K562 (cell line): ENCODE results near the gene FBLN2. TPM values are rescaled to one million over a fixed set of nuclear protein-coding genes. Genes with fewer than 3 reads are reported as not detected.
A peak's percentile ranks its signal among the peaks of the same experiment; 100 is the strongest.

Experiments used
- ATAC-seq: fragments of 200-7000 bp; cut with Tn5 transposase; 3 replicates; pipeline ENCODE4 v1.9.1; 2020; ENCODE audit warnings: moderate library complexity
- BruUV-seq: library from RNA; stranded (reverse); fragments of 400-500 nt; replicated peaks from 2 replicates; lab custom pipeline; 2021; lab: Mats Ljungman, UMichigan
- CTCF ChIA-PET: fragments of 300-600 bp; formaldehyde crosslinking; extraction: SDS; loops from one replicate; lab custom pipeline; 2021; ENCODE audit warnings: low intra/inter-chr PET ratio; lab: Yijun Ruan, JAX
- POLR2A ChIA-PET: fragments of 300-600, 350-650 bp; sonication (Branson Sonifier 250); formaldehyde crosslinking; extraction: SDS; loops from one replicate; lab custom pipeline; 2021; ENCODE audit warnings: antibody characterized with exemption, inconsistent platforms; lab: Yijun Ruan, JAX
- DNase-seq, 4 experiments: peaks; one replicate each; pipeline versions ENCODE4 v3.0.0 to v3.0.0-alpha.2; 2011 to 2018; ENCODE audit warnings: low spot score in 3 of 4, mixed read lengths in 3 of 4; ENCODE audit errors: extremely low read depth in 1 of 4
- FAIRE-seq: peaks from 2 replicates; lab custom pipeline; 2011; peaks lifted over from hg19 to GRCh38; lab: Jason Lieb, UNC
- H2AFZ ChIP-seq: 2 replicates; pipeline ENCODE4 v1.6.0; 2011; ENCODE audit warnings: low read depth, low read length, control low read depth, inconsistent platforms
- H3K27ac ChIP-seq: fragments of 200-600 bp; 3 replicates; pipeline ENCODE4 v1.8.0; 2011; ENCODE audit warnings: low read depth, mild to moderate bottlenecking, control low read depth, inconsistent platforms, low read length, moderate library complexity, mixed read lengths; ENCODE audit errors: extremely low read depth
- H3K27me3 ChIP-seq, 2 experiments: fragments of 300-600 bp in 1 of 2; 2 replicates in 1 of 2; 3 replicates in 1 of 2; pipeline versions ENCODE4 v1.6.0 to v1.8.0; 2011; ENCODE audit warnings: inconsistent platforms in 2 of 2, low read length in 2 of 2, mild to moderate bottlenecking in 1 of 2, mixed read lengths in 1 of 2, moderate library complexity in 1 of 2; ENCODE audit not compliant: control insufficient read depth in 2 of 2, insufficient read depth in 2 of 2
- H3K36me3 ChIP-seq: fragments of 300-600 bp; 3 replicates; pipeline ENCODE4 v1.8.0; 2011; ENCODE audit warnings: mild to moderate bottlenecking, low read length, inconsistent platforms; ENCODE audit not compliant: control insufficient read depth, insufficient read depth
- H3K4me1 ChIP-seq, 2 experiments: fragments of 200-600 bp in 1 of 2; replicated peaks in 1 of 2; 2 replicates in 1 of 2; 3 replicates in 1 of 2; pipeline versions ENCODE4 v1.5.1 to v1.8.0; 2011; ENCODE audit warnings: inconsistent platforms in 2 of 2, low read length in 2 of 2, mild to moderate bottlenecking in 1 of 2, mixed read lengths in 1 of 2, moderate library complexity in 1 of 2; ENCODE audit not compliant: control insufficient read depth in 2 of 2, insufficient read depth in 2 of 2
- H3K4me2 ChIP-seq: 2 replicates; pipeline ENCODE4 v1.6.1; 2011; ENCODE audit warnings: low read length, control low read depth, inconsistent platforms, mixed read lengths; ENCODE audit not compliant: insufficient read depth
- H3K4me3 ChIP-seq: fragments of 200-600 bp; sonication (generic), shearing (Covaris generic); 2 replicates; pipeline ENCODE4 v1.5.1; 2016; ENCODE audit warnings: control low read depth, inconsistent platforms
- H3K79me2 ChIP-seq: fragments of 200-600 bp; 3 replicates; pipeline ENCODE4 v1.8.0; 2011; ENCODE audit warnings: low read length, inconsistent platforms; ENCODE audit not compliant: control insufficient read depth, insufficient read depth
- H3K9ac ChIP-seq, 2 experiments: 2 replicates each; pipeline versions ENCODE4 v1.6.0 to v1.6.1; 2011; ENCODE audit warnings: low read depth in 2 of 2, low read length in 2 of 2, control low read depth in 1 of 2, inconsistent platforms in 1 of 2, mild to moderate bottlenecking in 1 of 2, mixed read lengths in 1 of 2; ENCODE audit not compliant: insufficient read depth in 1 of 2
- H3K9me1 ChIP-seq: one replicate; pipeline ENCODE4 v1.6.0; 2011; ENCODE audit warnings: inconsistent platforms, mild to moderate bottlenecking, low read length, moderate library complexity; ENCODE audit not compliant: control insufficient read depth, insufficient read depth
- H3K9me3 ChIP-seq: replicated peaks from 2 replicates; pipeline ENCODE4 v1.5.1; 2011; ENCODE audit warnings: low read depth, low read length, inconsistent platforms; ENCODE audit not compliant: control insufficient read depth, insufficient read depth
- H4K20me1 ChIP-seq: replicated peaks from 2 replicates; pipeline ENCODE4 v1.6.1; 2011; ENCODE audit warnings: low read length, inconsistent platforms, mixed read lengths; ENCODE audit not compliant: control insufficient read depth, insufficient read depth
- EHMT2 ChIP-seq: fragments of 450-650 bp; IDR thresholded peaks from 2 replicates; pipeline ENCODE4 v1.6.1; 2018; ENCODE audit warnings: antibody characterized with exemption
- HSF4 ChIP-seq: fragments of 250-450 bp; sonication (Bioruptor Pico); IDR thresholded peaks from 2 replicates; pipeline ENCODE4 v2.1.2; 2022; ENCODE audit warnings: mild to moderate bottlenecking, moderate library complexity, borderline replicate concordance
- NFIX ChIP-seq: fragments of 250-450 bp; sonication (Bioruptor Pico); IDR thresholded peaks from 2 replicates; pipeline ENCODE4 v1.4.0; 2020; ENCODE audit warnings: low read depth, mild to moderate bottlenecking, moderate library complexity
- RBBP5 ChIP-seq: fragments of 200-600 bp; sonication (generic); IDR thresholded peaks from 2 replicates; pipeline ENCODE4 v1.6.1; 2012; ENCODE audit warnings: borderline replicate concordance, mild to moderate bottlenecking, low read length, control low read depth, inconsistent platforms; ENCODE audit not compliant: insufficient read depth, poor library complexity, severe bottlenecking
- SRSF7 ChIP-seq: fragments of 200-400 bp; formaldehyde crosslinking; optimal IDR thresholded peaks from 2 replicates; pipeline ENCODE3; 2017; ENCODE audit warnings: mild to moderate bottlenecking, low read depth, low read length
- ZBTB2 ChIP-seq: fragments of 450-650 bp; IDR thresholded peaks from 2 replicates; pipeline ENCODE4 v1.6.1; 2016; ENCODE audit warnings: antibody characterized with exemption
- ZNF740 ChIP-seq, 3 experiments: fragments of 200-800 bp in 1 of 3; sonication (Bioruptor generic) in 1 of 3; sonication (generic) in 1 of 3; formaldehyde crosslinking in 1 of 3; IDR thresholded peaks; 2 replicates each; pipeline versions ENCODE4 v1.6.1 to v1.8.0; 2016 to 2022; ENCODE audit warnings: mild to moderate bottlenecking in 2 of 3, missing compliant biosample characterization in 2 of 3, missing genetic modification characterization in 2 of 3, missing genetic modification reagents in 1 of 3
- ZNF778 ChIP-seq: fragments of 450-650 bp; formaldehyde crosslinking; IDR thresholded peaks from 2 replicates; pipeline ENCODE4 v1.4.0; 2020; ENCODE audit warnings: mild to moderate bottlenecking, moderate library complexity
- WGBS: fragments of 100-300 bp; shearing (Covaris generic); methylation state at CpG from one replicate; pipeline ENCODE4 v1.1.6; 2016; ENCODE audit warnings: low coverage, mixed read lengths; ENCODE audit not compliant: insufficient coverage; ENCODE audit errors: missing lambda C conversion rate; 5-methylcytosine and 5-hydroxymethylcytosine counted together
- in situ Hi-C: fragments of 300-500 bp; cut with MboI; formaldehyde crosslinking; loops from 4 replicates; pipeline ENCODE4 v1.15.0; 2018; ENCODE audit warnings: inconsistent platforms, mixed read lengths
- intact Hi-C: fragments of 100-400 bp; cut with micrococcal nuclease; formaldehyde crosslinking; loops from 2 replicates; pipeline ENCODE4 v1.14.2; 2022
- polyA plus RNA-seq, 8 experiments: library from polyadenylated mRNA; depleted of rRNA in 4 of 8; stranded (reverse) in 5 of 8; unstranded in 3 of 8; fragments of >200 nt; fragmentation: Nextera tagmentation in 2 of 8; fragmentation: Illumina TruSeq in 1 of 8; extraction: Ambion mirVana in 2 of 8; extraction: Trizol in 1 of 8; gene quantifications; 2 replicates each; pipeline versions ENCODE4 v1.2.1 to v1.2.3, GENCODE V29; 2011 to 2014; ENCODE audit warnings: inconsistent platforms in 1 of 8, missing spikeins in 1 of 8
- total RNA-seq, 7 experiments: library from RNA; depleted of rRNA in 6 of 7; stranded (reverse); fragments of >200 nt in 6 of 7; fragmentation: Illumina TruSeq in 2 of 7; extraction: Trizol in 2 of 7; gene quantifications; 2 replicates each; pipeline versions ENCODE4 v1.2.1 to v1.2.3, GENCODE V29; 2011 to 2021; ENCODE audit warnings: low replicate concordance in 1 of 7
- TF ChIP-seq, protein P1 (sequence below): fragments of 450-650 bp; formaldehyde crosslinking; IDR thresholded peaks from 2 replicates; pipeline ENCODE4 v1.4.0; 2022; ENCODE audit warnings: missing genetic modification characterization
- TF ChIP-seq, protein P2 (sequence below): sonication (generic); formaldehyde crosslinking; IDR thresholded peaks from 2 replicates; pipeline ENCODE4 v1.8.1; 2023; ENCODE audit warnings: missing genetic modification reagents, mild to moderate bottlenecking, borderline replicate concordance

Gene FBLN2
- total and polyA plus RNA-seq, 9 of the 15 experiments (the other 6 are each of a cell fraction or from before 2014, with no cell fraction given) = 0.03 to 0.10 (median 0.04) TPM; not detected in 6

- Histone ChIP-seq H3K27me3 (peaks cover 0 to 7% of the 10 kb centered on the region in 2 experiments; a peak in 2 of 5 replicates), H3K27ac (no peak overlapping the region), H3K79me2 (no peaks in the 10 kb centered on the region), H3K4me2 (no peak overlapping the region), H4K20me1 (peaks cover 4% of the 10 kb centered on the region), H3K9me1 (no peaks in the 10 kb centered on the region), H2AFZ (no peak overlapping the region), H3K9me3 (no peaks in the 10 kb centered on the region), H3K36me3 (no peaks in the 10 kb centered on the region), H3K9ac (peak overlapping the region in 1 of 2 experiments; percentile 63; a peak in 2 of 4 replicates), H3K4me1 (peaks cover 0 to 29% of the 10 kb centered on the region in 2 experiments; a peak in 2 of 5 replicates), H3K4me3 (no peak overlapping the region)
- intact Hi-C loops = no loop called here
- ATAC-seq (no peak), FAIRE-seq (no peak), DNase-seq (no peak)
- POLR2A ChIA-PET = interaction anchor here (0.8 kb wide), 1 partner anchor 11 kb away, joined by 4 read pairs; no protein-coding TSS in a partner anchor
- no TSS peak for BruUV-seq
- 46% methylated on average over 16 of the region's 16 CpGs for WGBS
- in situ Hi-C loops = no loop called here
- TF ChIP-seq HSF4 (CRISPR knock-in tag) = no peak
- TF ChIP-seq EHMT2 = no peak
- no peak for TF ChIP-seq SRSF7
- TF ChIP-seq, protein P1, sequence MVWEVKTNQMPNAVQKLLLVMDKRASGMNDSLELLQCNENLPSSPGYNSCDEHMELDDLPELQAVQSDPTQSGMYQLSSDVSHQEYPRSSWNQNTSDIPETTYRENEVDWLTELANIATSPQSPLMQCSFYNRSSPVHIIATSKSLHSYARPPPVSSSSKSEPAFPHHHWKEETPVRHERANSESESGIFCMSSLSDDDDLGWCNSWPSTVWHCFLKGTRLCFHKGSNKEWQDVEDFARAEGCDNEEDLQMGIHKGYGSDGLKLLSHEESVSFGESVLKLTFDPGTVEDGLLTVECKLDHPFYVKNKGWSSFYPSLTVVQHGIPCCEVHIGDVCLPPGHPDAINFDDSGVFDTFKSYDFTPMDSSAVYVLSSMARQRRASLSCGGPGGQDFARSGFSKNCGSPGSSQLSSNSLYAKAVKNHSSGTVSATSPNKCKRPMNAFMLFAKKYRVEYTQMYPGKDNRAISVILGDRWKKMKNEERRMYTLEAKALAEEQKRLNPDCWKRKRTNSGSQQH (CRISPR knock-in tag) = no peak
- TF ChIP-seq RBBP5 = no peak
- TF ChIP-seq ZNF778 (CRISPR knock-in tag) = no peak
- TF ChIP-seq, protein P2, sequence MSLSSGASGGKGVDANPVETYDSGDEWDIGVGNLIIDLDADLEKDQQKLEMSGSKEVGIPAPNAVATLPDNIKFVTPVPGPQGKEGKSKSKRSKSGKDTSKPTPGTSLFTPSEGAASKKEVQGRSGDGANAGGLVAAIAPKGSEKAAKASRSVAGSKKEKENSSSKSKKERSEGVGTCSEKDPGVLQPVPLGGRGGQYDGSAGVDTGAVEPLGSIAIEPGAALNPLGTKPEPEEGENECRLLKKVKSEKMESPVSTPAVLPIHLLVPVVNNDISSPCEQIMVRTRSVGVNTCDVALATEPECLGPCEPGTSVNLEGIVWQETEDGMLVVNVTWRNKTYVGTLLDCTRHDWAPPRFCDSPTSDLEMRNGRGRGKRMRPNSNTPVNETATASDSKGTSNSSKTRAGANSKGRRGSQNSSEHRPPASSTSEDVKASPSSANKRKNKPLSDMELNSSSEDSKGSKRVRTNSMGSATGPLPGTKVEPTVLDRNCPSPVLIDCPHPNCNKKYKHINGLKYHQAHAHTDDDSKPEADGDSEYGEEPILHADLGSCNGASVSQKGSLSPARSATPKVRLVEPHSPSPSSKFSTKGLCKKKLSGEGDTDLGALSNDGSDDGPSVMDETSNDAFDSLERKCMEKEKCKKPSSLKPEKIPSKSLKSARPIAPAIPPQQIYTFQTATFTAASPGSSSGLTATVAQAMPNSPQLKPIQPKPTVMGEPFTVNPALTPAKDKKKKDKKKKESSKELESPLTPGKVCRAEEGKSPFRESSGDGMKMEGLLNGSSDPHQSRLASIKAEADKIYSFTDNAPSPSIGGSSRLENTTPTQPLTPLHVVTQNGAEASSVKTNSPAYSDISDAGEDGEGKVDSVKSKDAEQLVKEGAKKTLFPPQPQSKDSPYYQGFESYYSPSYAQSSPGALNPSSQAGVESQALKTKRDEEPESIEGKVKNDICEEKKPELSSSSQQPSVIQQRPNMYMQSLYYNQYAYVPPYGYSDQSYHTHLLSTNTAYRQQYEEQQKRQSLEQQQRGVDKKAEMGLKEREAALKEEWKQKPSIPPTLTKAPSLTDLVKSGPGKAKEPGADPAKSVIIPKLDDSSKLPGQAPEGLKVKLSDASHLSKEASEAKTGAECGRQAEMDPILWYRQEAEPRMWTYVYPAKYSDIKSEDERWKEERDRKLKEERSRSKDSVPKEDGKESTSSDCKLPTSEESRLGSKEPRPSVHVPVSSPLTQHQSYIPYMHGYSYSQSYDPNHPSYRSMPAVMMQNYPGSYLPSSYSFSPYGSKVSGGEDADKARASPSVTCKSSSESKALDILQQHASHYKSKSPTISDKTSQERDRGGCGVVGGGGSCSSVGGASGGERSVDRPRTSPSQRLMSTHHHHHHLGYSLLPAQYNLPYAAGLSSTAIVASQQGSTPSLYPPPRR (CRISPR knock-in tag) = no peak
- TF ChIP-seq ZNF740 (CRISPR knock-in tag; IDR thresholded peaks at IDR 0.05) = no peak
- no peak for TF ChIP-seq ZNF740 (tag; IDR thresholded peaks at IDR 0.05)
- no peak for TF ChIP-seq NFIX
- TF ChIP-seq ZBTB2 = no peak
- CTCF ChIA-PET = no interaction called here
These were observed 43.5 kb upstream of the FBLN2 start for GRCh38 chr3:13505147-13506130.
